Measurements from ENCODE around the gene ANKRD40CL.
"Not testable (repeated sequence)": the region's sequence is repeated elsewhere in the genome, so short reads cannot be mapped to it uniquely, and the experiment has no call there.

Gene ANKRD40CL

GRCh38 chr17:50767446-50767845 is at the start of gene ANKRD40CL:
Gene ANKRD40CL, minus strand, starts transcription at chr17:50767518. Its CDS starts 605 bp downstream, at chr17:50766913.
- no peak for DNase-seq (ENCODE audit: low spot score)

- DNase-seq (ENCODE audit: low spot score) = no peak
These were observed 49.0 kb upstream of the ANKRD40CL start for GRCh38 chr17:50816271-50816670.

- no peak for DNase-seq (ENCODE audit: low spot score)
These were observed 48.1 kb upstream of the ANKRD40CL start for GRCh38 chr17:50815400-50815799.

- no peak for DNase-seq (ENCODE audit: low spot score)
These were observed 46.3 kb upstream of the ANKRD40CL start for GRCh38 chr17:50813583-50813982.

GRCh38 chr17:50808888-50809287 is 41.6 kb upstream of the ANKRD40CL start:
- no peak for DNase-seq (ENCODE audit: low spot score)

- DNase-seq (ENCODE audit: low spot score) = no peak
These were observed 41.1 kb upstream of the ANKRD40CL start for GRCh38 chr17:50808413-50808812.

- DNase-seq (ENCODE audit: low spot score) = no peak
These were observed 40.4 kb upstream of the ANKRD40CL start for GRCh38 chr17:50807675-50808074.

GRCh38 chr17:50807009-50807408 is 39.7 kb upstream of the ANKRD40CL start:
- DNase-seq (ENCODE audit: low spot score) = no peak

- no peak for DNase-seq (ENCODE audit: low spot score)
These were observed 38.9 kb upstream of the ANKRD40CL start for GRCh38 chr17:50806141-50806643.

GRCh38 chr17:50805486-50805885 is 38.2 kb upstream of the ANKRD40CL start:
- DNase-seq (ENCODE audit: low spot score) = no peak

GRCh38 chr17:50804749-50805475 is 37.6 kb upstream of the ANKRD40CL start:
- not testable (repeated sequence) for DNase-seq (ENCODE audit: low spot score)

GRCh38 chr17:50803676-50804075 is 36.4 kb upstream of the ANKRD40CL start:
- no peak for DNase-seq (ENCODE audit: low spot score)

- no peak for DNase-seq (ENCODE audit: low spot score)
These were observed 35.6 kb upstream of the ANKRD40CL start for GRCh38 chr17:50802609-50803571.

GRCh38 chr17:50800196-50800700 is 32.9 kb upstream of the ANKRD40CL start:
- DNase-seq (ENCODE audit: low spot score) = no peak

GRCh38 chr17:50799582-50799981 is 32.3 kb upstream of the ANKRD40CL start:
- no peak for DNase-seq (ENCODE audit: low spot score)

GRCh38 chr17:50798424-50799288 is 31.3 kb upstream of the ANKRD40CL start:
- DNase-seq (ENCODE audit: low spot score) = no peak

- no peak for DNase-seq (ENCODE audit: low spot score)
These were observed 30.0 kb upstream of the ANKRD40CL start for GRCh38 chr17:50797135-50797810.

GRCh38 chr17:50794361-50794760 is 27.0 kb upstream of the ANKRD40CL start:
- DNase-seq (ENCODE audit: low spot score) = no peak

GRCh38 chr17:50793007-50793406 is 25.7 kb upstream of the ANKRD40CL start:
- no peak for DNase-seq (ENCODE audit: low spot score)

GRCh38 chr17:50792132-50792531 is 24.8 kb upstream of the ANKRD40CL start:
- no peak for DNase-seq (ENCODE audit: low spot score)

GRCh38 chr17:50790618-50791017 is 23.3 kb upstream of the ANKRD40CL start:
- DNase-seq (ENCODE audit: low spot score) = no peak
